ENCODE data around the gene CCDC40.
"Not testable (repeated sequence)": the region's sequence is repeated elsewhere in the genome, so short reads cannot be mapped to it uniquely, and the experiment has no call there.

The CCDC40 gene

DNA sequence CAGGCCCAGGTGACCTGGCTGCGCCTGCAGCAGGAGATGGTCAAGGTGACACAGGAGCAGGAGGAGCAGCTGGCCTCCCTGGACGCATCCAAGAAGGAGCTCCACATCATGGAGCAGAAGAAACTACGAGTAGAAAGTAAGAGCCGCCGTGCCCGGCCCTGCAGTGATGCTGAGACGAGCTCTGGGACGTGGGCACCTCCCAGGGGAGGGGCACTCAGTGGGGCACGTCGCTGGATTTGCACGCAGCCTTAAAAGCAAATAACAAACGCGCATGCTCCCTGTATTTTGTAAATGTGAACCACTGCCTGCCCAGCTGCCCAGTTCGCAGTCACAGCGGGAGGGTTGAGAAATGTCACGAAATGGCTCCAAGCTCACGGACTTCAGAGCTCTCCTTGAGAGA is 49.6 kb downstream of the CCDC40 start:
- DNase-seq = no peak

DNA sequence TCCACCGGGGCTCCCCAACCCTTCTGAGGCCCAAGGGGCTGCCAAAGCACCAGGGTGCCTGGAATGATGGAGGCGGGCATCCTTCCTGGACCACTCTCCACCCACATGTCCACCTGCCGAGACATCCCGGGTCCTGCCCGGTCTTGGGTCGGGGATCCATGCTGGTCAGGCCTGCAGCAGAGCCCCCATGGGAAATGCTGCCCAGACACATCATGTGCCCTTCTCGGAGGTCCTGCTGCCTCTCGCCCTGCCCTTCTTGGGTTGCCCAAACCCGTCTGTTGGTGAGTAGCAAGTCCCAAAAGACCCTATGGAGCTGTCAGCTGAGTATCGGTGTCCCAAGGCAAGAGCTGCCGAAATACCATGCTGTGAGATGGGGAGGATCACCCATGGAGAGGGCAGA is 50.2 kb downstream of the CCDC40 start:
- DNase-seq = no peak

DNA sequence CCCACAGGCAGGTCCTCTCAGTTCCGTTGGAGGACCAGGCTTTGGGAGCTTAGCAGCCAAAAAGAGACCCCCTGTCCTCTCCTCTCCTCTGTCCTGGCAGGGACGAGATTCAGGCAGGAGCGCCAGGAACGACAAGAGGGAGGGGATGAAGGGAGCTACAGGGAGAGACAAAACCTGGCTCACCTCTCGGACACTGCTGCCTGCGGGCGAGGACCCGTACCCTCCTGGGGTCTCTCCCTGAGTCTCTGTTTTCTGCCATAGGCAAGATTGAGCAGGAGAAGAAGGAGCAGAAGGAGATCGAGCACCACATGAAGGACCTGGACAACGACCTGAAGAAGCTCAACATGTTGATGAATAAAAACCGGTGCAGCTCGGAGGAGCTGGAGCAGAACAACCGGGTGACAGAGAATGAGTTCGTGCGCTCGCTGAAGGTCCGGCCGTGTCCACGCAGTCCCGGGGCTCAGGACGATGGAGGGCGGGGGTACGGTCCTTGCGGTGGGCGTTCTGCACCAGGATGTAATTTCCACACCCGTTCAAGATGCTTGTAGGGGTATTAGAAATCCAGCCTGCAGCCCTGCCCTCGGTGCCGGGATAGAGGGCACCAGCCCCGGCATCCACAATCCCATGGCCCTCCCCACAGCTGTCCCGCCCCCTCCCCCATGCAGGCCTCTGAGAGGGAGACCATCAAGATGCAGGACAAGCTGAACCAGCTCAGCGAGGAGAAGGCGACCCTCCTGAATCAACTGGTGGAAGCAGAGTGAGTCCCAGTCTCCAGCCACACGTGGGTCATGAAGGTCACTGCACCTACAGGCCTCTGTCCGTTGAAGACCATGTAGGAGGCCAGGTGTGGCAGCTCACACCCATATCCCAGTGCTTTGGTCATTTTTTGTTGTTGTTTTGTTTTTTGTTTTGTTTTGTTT is 51.2 kb downstream of the CCDC40 start:
- no peak for DNase-seq

DNA sequence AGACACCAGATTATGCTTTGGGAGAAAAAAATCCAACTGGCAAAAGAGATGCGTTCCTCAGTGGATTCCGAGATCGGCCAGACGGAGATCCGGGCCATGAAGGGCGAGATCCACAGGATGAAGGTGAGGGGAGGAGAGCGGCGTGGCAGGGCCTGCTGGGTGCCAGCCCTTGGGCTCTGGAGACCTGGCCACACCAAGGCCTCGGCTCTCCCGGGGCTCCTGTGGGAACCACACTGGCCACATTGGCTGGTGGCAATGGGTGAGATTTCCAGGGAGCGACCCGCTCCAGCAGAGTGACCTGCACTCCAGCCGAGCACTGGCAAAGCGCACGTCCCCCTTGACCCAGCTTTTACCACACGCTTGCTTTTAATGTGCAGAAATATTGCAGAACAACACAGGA is 53.3 kb downstream of the CCDC40 start:
- DNase-seq = no peak

DNA sequence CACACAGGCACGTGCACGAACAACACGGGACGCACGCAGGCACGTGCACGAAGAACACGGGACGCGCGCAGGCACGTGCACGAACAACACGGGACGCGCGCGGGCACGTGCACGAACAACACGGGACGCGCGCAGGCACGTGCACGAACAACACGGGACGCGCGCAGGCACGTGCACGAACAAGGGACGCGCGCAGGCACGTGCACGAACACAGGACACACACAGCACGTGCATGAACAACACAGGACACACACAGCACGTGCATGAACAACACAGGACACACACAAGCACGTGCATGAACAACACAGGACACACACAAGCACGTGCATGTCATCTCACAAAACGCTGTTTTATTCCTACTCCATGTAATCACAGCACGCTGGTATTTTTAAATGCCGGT is 53.7 kb downstream of the CCDC40 start:
- DNase-seq = not testable (repeated sequence)

DNA sequence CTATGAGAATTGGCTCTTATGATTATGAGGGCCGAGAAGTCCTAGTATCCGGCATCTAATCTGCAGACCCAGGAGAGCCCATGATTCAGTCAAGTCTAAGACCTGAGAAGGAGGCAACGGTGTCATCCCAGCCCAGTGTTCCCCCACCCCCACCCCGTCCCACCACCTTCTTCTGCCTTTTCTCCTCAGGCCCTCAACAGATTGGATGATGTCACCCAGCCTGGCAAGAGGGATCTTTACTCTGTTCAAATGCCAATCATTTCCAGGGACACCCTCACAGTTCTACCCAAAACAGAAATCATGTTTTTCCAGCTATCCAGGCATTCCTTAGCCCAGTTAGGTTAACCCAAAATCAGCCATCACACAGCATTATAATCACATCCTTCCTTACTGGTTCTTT is 54.9 kb downstream of the CCDC40 start:
- DNase-seq = no peak

DNA sequence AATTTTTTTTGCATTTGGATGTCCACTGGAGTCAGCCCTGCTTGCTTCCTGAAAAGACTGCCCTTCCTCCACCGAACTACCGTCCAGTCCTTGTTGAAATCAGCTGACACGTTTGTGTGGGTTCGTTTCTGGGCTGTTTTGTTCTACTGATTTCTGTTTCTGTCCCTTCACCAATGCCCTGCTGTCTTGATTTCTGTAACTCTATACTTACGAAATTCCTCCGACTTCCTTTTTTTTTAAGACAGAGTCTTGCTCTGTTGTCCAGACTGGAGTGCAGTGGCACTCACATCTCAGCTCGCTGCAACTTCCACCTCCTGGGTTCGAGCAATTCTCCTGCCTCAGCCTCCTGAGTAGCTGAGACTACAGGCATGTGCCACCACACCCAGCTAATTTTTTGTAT is 56.5 kb downstream of the CCDC40 start:
- no peak for DNase-seq

DNA sequence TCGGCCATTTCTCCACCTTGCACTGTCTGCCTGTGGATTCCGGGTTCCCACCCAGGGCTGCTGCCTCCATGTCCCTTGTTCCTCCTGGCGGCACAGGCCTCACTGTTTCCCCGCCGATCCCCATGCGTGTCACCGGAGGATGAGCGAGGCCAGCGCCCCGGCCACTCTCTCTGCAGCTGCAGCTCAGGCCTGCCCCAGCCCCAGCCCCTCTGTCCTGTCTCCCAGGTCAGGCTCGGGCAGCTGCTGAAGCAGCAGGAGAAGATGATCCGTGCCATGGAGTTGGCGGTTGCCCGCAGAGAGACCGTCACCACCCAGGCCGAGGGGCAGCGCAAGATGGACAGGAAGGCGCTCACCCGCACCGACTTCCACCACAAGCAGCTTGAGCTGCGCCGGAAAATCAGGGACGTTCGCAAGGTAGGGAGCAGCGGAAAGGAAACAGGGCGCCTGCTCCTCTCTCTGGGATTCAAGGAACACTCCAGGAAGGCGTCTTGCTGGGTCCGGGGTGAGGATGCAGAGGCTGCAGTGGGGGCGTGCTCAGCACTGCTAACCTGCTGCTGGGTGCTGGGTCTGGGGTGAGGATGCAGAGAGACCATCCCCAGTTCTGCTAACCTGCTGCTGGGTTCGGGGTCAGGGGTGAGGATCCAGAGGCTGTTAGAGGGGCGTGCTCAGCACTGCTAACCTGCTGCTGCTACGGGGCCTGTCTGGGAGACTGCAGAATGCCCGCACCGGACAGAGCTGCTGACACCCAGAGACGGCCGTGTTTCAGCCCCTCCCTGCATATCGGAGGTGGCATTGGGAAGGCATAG is 58.8 kb downstream of the CCDC40 start:
- DNase-seq = no peak

DNA sequence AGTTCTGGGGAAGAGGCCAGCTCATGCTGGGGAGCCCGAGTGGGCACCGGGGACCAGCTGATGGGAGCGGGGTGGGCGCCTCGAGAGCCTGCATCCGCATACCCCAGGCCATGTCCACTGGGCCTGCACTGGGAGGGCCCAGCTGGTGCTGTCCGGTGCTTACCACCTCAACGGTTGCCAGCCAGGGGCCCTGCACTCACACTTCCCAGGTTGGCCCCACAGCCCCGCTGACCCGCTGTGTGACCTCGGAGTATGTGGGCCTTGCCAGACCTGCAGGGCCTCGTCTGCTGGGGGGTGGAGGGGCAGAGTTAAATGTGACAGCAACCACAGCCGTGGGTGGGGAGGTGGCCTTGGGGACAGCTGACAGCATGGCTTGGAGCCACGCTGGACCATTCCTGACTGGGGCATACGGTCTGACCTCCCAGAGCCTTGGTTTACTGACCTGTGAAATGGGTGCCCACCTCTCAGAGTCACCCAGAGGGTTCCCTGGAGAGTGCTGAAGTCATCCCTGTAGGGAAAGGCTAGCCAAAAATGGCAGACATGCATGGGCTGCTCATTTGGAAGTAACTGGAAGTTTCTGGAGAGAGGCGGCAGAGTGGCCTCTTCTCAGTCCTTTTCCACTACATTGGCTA is 59.5 kb downstream of the CCDC40 start:
- no peak for DNase-seq

DNA sequence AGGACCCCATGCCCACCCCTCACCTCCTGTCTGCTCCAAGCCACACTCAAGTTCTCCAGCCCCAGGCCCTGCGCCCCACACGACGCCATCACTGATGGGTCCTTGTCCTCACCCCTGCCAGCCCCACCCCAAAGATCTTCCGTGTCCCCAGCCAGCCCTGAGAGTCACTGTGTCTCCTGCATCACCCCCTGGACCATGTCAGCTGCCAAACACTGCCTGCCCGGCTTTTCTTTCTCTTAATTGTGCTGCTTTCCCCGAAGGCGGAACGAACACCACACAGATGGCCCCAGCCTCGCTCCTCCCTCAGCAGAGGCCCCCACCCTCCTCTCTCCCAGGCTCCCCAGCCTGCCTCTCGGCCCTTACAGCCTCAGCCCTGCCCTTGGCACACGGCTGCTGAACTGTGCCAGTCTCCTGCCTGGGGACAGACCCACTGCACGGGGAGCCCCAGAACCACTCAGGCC is 60.1 kb downstream of the CCDC40 start:
- DNase-seq = peak; percentile 9

DNA sequence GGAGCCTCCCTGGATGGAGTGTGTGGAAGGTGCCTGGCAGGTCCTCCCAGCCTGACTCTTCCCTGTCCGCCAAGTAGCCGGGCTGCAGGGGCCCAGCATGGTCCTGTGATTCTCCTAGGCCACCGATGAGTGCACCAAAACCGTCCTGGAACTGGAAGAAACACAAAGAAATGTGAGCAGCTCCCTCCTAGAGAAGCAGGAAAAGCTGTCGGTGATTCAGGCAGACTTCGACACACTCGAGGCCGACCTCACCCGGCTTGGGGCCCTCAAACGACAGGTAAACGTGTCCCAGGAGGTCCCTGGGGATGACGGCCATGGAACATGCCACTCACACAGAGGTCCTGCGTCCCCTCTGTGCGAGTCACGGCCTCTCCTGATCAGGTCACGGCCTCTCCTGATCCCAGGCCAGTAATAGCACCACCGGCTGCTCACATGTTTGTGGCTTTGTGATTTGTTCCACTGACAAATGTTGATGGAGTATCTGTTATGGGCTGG is 60.7 kb downstream of the CCDC40 start:
- no peak for DNase-seq

DNA sequence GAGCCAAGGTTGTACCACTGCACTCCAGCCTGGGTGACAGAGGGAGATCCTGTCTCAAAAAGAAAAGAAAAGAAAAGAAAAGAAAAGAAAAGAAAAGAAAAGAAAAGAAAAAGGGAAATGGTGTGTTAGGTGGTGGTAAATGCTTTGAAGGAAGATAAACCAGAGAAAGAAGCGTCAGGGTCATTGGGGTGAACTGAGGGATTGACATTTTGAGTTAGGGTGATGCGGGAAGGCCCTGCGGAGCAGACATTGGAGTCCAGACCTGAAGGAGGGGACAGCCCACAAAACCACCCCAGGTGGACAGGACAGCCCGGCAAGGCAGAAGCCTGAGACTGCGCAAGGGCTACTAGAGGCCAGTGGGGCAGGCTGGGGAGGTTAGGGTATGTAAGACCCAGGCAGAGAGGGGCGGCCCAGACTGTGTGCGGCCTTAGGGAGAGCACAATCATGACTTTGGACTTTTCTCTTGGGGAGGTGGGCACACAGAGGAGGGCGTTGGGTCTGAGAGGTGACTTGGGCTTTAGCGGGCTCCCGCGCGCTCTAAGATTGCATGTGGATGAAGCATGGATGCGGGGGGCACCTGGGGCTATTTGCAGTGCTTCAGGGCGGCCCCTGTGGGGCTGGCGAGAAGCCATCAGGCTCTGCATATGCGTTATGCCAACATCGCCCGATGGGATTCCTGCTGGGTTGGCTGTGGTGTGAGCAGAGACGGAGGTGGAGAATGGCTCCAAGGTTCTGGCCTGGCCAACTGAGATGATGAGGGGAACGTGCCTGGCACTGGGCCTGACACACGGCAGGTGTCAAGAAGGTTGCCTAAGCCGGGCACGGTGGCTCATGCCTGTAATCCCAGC is 61.6 kb downstream of the CCDC40 start:
- no peak for DNase-seq

DNA sequence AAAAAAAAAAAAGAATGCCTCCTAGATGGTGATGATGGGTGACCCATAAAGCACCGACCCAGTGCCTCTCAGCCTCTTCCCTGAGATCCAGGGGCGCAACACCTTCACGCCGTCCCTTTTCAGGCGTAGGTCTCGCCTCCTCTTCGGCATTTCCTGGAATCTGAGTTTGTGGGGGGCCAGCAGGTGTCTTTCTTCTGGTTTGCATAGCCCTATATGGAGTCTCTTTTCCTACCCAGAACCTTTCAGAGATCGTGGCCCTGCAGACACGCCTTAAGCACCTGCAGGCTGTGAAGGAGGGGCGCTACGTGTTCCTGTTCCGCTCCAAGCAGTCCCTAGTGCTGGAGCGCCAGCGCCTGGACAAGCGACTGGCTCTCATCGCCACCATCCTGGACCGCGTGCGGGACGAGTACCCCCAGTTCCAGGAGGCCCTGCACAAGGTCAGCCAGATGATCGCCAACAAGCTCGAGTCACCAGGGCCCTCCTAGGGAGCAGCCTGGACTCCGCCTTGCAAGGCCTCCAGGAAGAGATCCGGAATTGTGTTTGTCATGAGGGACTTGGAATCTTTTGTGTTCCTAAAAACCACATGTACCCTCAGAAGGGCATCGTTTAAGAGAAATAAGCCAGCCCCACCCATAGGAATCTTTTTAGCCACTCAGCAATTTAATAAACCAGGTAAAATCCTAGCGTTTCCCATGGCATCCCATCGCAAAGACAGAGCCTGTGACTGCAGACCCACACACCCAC is 63.0 kb downstream of the CCDC40 start:
- DNase-seq = no peak

DNA sequence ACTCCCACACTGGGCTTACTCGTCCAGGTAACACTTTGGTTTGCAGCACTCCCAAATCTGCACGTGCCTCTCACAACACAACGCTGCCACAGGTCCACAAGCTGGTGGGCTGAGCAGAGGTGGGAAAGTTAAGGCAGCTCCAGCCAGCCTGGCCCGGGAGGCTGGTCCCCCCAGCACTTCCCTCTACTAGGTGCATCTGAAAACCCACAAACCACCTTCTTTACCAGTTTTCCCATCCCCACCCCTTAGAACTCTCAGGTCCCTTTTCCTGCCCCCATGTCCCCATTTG is 63.5 kb downstream of the CCDC40 start:
- no peak for DNase-seq

DNA sequence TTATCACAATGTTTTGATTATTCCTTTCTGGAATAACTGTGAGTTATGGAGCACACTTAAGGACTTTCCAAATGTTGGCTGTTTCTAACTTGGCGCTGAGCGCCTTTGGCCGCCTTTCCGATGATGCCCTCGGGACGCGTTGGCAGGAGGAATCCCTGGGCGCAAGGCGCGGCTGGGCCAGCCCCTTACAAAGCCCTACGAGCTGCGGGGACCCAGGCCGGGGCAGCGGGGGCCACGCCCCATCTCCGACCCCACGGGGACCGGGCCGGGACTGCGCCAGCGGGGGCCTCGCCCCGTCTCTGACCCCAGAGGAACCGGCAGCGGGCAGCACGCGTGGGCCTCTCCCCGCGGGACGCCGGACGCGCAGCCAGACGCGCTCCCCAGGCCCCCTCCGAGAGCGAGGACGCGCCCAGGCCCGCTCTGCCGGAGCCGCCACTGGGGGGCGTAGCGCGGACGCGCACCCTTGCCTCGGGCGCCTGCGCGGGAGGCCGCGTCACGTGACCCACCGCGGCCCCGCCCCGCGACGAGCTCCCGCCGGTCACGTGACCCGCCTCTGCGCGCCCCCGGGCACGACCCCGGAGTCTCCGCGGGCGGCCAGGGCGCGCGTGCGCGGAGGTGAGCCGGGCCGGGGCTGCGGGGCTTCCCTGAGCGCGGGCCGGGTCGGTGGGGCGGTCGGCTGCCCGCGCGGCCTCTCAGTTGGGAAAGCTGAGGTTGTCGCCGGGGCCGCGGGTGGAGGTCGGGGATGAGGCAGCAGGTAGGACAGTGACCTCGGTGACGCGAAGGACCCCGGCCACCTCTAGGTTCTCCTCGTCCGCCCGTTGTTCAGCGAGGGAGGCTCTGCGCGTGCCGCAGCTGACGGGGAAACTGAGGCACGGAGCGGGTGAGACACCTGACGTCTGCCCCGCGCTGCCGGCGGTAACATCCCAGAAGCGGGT is 64.8 kb downstream of the CCDC40 start, which contains the start of gene GAA:
Gene GAA (plus strand): TSS at position 571 of the 935 bp plus-strand sequence. CDS start 3,006 bp downstream, outside the sequence.
- peak; percentile 87 for DNase-seq

DNA sequence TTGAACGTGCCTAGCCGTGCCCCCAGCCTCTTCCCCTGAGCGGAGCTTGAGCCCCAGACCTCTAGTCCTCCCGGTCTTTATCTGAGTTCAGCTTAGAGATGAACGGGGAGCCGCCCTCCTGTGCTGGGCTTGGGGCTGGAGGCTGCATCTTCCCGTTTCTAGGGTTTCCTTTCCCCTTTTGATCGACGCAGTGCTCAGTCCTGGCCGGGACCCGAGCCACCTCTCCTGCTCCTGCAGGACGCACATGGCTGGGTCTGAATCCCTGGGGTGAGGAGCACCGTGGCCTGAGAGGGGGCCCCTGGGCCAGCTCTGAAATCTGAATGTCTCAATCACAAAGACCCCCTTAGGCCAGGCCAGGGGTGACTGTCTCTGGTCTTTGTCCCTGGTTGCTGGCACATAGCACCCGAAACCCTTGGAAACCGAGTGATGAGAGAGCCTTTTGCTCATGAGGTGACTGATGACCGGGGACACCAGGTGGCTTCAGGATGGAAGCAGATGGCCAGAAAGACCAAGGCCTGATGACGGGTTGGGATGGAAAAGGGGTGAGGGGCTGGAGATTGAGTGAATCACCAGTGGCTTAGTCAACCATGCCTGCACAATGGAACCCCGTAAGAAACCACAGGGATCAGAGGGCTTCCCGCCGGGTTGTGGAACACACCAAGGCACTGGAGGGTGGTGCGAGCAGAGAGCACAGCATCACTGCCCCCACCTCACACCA is 65.7 kb downstream of the CCDC40 start:
- no peak for DNase-seq

DNA sequence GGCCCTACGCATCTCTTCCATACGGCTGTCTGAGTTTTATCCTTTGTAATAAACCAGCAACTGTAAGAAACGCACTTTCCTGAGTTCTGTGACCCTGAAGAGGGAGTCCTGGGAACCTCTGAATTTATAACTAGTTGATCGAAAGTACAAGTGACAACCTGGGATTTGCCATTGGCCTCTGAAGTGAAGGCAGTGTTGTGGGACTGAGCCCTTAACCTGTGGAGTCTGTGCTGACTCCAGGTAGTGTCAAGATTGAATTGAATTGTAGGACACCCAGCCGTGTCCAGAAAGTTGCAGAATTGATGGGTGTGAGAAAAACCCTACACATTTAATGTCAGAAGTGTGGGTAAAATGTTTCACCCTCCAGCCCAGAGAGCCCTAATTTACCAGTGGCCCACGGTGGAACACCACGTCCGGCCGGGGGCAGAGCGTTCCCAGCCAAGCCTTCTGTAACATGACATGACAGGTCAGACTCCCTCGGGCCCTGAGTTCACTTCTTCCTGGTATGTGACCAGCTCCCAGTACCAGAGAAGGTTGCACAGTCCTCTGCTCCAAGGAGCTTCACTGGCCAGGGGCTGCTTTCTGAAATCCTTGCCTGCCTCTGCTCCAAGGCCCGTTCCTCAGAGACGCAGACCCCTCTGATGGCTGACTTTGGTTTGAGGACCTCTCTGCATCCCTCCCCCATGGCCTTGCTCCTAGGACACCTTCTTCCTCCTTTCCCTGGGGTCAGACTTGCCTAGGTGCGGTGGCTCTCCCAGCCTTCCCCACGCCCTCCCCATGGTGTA is 66.4 kb downstream of the CCDC40 start:
- DNase-seq = no peak

DNA sequence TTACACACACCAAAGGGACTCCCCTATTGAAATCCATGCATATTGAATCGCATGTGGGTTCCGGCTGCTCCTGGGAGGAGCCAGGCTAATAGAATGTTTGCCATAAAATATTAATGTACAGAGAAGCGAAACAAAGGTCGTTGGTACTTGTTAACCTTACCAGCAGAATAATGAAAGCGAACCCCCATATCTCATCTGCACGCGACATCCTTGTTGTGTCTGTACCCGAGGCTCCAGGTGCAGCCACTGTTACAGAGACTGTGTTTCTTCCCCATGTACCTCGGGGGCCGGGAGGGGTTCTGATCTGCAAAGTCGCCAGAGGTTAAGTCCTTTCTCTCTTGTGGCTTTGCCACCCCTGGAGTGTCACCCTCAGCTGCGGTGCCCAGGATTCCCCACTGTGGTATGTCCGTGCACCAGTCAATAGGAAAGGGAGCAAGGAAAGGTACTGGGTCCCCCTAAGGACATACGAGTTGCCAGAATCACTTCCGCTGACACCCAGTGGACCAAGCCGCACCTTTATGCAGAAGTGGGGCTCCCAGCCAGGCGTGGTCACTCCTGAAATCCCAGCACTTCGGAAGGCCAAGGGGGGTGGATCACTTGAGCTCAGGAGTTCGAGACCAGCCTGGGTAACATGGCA is 67.1 kb downstream of the CCDC40 start:
- DNase-seq = no peak
